Hippocampal formation (tissue), 2 donors: Measurements from ENCODE around the gene EMID1.

Experiments
- DNase-seq, 2 donors: peaks; one replicate each; lab custom pipeline; 2025; lab: John Stamatoyannopoulos, UW

EMID1 gene

DNA sequence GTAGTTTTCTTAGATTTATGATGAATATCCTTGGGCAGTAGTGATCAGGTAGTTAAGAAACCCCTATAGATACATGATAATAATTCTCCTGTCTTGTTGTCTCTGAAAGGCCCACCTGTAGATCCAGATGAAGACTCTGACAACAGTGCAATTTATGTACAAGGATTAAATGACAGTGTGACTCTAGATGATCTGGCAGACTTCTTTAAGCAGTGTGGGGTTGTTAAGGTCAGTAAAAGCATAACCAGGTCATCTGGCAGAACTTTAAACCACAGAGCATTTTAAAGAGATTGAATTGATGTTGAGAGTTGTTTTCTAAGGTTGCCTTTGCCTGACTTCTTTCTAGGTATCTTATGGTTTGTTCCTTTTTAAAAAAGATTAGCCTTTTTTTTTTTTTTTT lies 86.7 kb downstream of the EMID1 start:
- no peak for DNase-seq

DNA sequence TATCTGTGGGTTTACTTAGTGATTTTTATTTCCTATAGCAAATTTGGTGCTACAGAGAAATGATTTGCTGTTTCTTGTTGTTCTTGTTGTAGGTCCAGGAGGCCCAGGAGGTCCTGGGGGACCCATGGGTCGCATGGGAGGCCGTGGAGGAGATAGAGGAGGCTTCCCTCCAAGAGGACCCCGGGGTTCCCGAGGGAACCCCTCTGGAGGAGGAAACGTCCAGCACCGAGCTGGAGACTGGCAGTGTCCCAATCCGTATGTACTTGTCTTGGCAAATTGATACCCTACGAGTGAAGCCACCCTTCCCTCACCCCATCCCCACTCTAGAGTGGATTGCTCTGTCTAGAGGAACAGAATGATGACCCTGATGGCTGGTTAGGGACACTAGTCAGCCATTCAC lies 92.9 kb downstream of the EMID1 start:
- DNase-seq = no peak

DNA sequence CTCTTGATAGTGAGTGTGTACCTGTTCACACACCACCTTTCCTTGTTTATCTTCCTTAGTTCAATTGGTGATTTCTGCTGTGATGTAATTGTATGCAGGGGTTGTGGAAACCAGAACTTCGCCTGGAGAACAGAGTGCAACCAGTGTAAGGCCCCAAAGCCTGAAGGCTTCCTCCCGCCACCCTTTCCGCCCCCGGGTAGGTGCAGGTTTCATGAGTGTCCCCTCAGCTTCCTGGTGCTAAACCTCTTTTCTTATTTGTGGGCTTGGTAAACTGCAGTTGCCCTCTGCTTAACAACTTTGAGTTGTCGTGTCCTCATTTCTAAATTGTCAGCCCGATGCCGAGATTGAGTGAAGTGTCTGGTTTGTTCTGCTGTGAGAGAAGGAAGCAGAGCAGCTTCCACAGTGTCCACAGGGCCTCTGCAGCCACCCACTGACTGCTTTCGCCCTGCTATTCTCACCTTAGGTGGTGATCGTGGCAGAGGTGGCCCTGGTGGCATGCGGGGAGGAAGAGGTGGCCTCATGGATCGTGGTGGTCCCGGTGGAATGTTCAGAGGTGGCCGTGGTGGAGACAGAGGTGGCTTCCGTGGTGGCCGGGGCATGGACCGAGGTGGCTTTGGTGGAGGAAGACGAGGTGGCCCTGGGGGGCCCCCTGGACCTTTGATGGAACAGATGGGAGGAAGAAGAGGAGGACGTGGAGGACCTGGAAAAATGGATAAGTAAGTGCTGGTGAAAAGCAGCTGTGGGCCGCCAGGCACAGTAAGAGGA lies 93.6 kb downstream of the EMID1 start:
- no peak for DNase-seq

GRCh38 chr22:29300467-29300806 lies 94.7 kb downstream of the EMID1 start:
- no peak for DNase-seq

GRCh38 chr22:29300807-29301601 lies 95.3 kb downstream of the EMID1 start:
- DNase-seq = no peak

GRCh38 chr22:29301716-29302401 lies 96.2 kb downstream of the EMID1 start:
- no peak for DNase-seq

DNA sequence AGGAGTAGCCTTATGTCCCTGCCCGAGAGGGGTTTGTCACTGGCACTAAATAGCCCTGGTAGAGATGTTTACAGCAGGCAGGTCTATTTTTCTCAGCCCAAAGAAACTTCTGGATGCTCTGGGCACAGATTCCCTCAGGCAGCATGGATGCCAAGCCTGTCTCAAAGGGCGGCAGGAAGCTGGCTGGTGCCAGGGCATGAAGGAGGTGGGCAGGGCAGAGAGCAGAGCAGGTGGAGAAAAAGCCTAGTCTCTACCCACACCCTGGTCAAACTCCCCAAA lies 96.6 kb downstream of the EMID1 start:
- peak in 1 of 2 donors; percentile 40 for DNase-seq

DNA sequence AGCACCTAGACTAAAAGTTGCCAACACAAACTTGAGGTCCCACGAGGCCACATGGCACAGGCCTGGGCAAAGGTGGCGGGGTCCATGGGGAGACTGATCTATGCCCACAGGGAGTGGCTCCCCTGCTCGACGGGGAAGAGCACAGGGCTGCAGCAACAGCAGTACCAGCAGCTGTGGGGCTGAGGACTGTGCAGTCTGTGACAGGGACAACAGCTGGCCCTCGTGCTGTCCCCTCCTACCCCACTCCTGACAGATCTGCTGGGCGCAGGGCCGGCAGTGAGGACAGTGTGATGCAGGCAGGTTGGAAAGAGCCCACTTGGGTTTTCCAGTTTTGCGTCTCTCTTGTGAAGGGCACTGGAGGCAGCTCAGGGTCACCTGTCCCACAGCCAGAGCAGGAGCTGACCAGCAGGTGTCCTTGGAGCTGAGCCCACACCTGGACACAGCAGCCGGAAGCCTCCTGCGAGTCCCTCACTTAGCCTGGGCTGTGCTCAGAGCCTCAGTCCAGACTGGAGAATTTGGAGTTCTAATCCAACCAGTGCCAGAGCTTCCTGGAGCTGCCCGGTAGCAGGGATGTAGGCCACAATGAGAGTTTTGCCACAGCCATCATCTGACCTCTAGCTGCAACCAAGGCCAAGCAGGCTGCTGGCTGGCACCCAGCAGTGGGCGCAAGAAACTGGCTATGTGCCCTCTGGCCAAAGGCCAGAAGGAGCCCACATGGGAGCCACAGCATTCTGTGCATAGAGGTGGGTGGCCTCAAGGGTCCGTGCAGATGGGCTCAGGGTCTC lies 97.2 kb downstream of the EMID1 start:
- DNase-seq = no peak

GRCh38 chr22:29305836-29306174 lies 100.1 kb downstream of the EMID1 start:
- no peak for DNase-seq

- DNase-seq = peak; percentile 14 to 76
Measured at GRCh38 chr22:29306175-29306834, 100.6 kb downstream of the EMID1 start, which contains the start of gene GAS2L1. TSS of gene GAS2L1 (plus strand) at chr22:29306650. CDS start at chr22:29308106, 1,456 bp downstream.

- DNase-seq = peak; percentile 55 to 68
Measured at GRCh38 chr22:29306835-29307595, 101.3 kb downstream of the EMID1 start.

GRCh38 chr22:29307596-29308147 lies 102.0 kb downstream of the EMID1 start:
- DNase-seq = no peak

GRCh38 chr22:29308148-29308790 lies 102.6 kb downstream of the EMID1 start:
- DNase-seq = no peak

DNA sequence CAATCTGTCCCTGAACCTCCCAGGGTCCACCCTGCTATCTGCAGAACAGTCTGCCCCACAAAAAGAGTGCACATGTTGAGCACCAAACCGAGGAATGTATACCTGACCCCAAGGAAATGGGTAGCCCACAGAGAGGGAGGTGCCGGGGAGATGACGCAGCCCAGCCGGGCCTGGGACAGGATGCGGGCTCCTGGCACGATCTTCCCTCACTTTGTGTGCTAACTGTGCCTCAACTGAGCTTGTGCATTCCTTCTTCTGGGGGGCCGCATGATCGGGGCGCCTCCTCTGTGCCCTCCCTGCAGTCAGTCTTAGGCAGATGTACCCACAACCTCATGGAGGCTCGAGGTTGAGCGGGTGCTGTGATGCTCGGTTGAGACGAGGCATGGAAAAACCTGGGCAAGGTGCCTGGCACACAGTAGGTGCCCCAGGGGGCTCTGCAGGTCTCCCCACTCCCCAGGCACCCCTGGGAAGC lies 103.1 kb downstream of the EMID1 start:
- DNase-seq = no peak
